Hematopoietic multipotent progenitor cell treated with erythropoietin and hydrocortisone succinate and interleukin-3 and kit ligand, for 6 days (in vitro differentiated cells): ENCODE measurements around the gene ALOX12B.
A peak's percentile ranks its signal among the peaks of the same experiment; 100 is the strongest.

ENCODE experiments used
- DNase-seq: peaks from one replicate; pipeline ENCODE4 v3.0.0-alpha.2; 2015

Gene ALOX12B

DNA sequence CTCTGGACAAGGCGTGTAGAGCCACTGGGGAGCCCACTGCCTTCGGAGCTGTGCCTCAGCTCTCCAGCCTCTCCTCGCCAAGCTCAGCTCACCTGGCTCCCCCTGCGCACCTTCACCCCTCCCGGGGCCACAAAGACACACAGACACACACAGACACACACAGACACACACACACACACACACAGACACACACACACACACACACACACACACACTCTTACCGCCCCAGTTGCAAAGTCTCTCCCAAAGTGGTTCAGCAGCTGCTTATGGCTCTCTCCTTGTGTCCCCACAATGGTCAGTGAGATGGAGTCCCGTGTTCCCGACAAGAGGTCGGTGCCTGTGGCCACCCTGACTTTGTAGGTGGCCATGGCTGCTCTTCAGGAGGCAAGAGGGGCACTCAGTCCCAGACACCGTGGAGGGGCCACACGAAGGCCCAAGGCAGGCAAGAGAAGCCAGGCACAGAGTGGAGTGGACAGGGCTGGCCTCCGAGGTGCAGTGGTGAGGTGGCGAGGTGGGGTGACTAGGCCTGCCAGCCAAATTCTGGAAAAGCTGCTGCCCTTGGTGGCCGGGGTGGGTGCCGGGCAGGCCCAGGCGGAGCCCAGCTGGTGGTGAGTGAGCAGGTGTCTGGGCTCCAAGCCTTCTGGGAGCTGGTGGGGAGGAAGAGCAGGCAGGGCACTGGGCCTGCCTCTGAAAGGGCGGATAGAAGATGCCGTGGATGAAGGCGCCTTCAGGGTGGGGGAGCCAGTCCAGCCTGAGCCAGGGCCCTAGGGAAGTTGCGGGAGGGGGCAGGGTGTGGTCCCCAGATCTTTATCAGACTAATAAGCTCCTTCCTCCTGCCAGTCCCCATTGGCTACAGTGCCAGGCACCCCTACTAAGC lies at the start of gene ALOX12B:
TSS of gene ALOX12B (minus strand) at position 642 of the 877 bp plus-strand sequence. CDS start at position 368, 274 bp downstream.
- DNase-seq = peak; percentile 56

DNA sequence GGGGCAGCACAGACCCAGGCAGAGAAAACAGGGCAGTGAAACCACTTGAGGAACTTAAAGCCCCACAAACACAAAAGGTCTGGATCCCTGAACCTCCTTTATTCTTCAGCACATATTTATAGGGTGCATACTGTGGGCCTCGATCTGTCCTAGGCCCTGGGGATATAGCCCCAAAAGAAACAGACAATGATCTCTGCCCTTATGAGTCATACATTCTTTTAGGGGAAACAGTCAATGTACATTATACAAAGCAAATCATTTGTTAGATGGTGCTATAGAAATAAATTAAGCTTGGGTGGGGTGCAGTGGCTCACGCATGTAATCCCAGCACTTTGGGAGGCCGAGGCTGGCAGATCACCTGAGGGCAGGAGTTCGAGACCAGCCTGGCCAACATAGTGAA lies 46.4 kb upstream of the ALOX12B start:
- DNase-seq = no peak

DNA sequence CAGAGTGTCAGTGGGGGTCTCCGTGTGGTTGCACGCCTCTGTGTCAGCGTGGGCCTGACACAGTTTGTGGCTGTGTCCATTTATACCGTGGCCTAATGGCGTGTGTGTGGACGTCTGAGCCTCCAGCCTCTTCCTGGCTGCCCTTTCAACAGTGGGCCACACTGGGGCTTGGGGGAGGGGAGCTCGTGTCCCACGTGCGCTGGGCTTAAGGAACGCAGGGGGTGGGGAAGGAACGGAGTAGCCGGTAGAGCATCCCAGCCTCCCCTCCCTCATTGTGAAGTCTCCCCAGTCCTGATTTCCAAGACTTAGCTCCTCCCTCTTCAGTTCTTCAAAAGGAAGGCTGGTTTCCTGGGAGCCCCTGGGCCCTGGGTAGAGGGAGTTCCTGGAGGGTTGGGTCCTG lies 45.9 kb upstream of the ALOX12B start:
- no peak for DNase-seq

DNA sequence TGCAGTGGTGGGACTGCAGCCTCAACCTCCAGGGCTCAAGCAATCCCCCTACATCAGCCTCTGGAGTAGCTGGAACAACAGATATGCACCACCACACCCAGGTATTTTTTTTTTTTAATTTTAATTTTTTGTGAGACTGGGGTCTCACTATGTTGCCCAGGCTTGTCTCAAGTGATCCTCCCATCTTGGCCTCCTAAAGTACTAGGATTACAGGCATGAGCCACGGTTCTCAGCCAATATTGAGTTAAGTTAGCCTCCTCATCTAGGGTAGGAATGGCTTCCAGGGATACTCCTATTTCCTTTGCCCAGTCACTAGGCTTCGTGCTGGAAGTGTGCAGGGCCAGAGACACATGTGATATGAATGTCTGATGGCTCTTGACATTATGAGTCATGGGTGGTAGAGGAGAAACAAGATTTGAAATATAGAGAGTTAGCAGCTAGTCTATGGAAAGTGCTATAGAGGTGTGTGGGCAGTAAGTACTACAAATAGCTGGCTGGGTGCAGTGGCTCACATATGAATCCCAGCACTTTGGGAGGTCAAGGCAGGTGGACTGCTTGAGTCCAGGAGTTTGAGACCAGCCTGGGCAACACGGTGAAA lies 44.4 kb upstream of the ALOX12B start:
- DNase-seq = no peak

DNA sequence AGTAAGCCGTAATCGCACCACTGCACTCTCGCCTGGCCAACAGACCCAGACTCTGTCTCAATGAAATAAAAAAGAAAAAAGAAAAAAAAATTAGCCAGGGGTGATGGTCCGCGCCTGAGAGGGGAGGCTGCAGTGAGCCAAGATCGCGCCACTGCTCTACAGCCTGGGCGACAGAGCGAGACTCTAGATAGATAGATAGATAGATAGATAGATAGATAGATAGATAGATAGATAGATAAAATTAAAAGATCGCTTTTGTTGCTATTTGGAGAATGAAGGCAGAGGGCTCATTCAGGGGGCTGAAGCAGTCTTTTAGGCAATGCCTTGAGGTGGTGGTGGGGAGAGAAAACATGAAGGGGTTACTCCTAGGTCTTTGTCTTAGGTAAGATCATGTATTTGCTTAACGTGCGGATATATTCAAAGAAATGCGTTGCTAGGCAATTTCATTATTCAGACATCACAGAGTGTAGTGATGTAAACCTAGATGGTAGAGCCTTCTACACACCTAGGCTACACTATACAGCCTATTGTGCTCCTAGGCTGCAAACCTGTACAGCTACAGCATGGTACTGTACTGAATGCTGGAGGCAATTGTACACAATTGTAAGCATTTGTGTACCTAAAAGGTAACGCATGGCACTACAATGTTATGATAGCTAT lies 40.7 kb upstream of the ALOX12B start:
- no peak for DNase-seq

DNA sequence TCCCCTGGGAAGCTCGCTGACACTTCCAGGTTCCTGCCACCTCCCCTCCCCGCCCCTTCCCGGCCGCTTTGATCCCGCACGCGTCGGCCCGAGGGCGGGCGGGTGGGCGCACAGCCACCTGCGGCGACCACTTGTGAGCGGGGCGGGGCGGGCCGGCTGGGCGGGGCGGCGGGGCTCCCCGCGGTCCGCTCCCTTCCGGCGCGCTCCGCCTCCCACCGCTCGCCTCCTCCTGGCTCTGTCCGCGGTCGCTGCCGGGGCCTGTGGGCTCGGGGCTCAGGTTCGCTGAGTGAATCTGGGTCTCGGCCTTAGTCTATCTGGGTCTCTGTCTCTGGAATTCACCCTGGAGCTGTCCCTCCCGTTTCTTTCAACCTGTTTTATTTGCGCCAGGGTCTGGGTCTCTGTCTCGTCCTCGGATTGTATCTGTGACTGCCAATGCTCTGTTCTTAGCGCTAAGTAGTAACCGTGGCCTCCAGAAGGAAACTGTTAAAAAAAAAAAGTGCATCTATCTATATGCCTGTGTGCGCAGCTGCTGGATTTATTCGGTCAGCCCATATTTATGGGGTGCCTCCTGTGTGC lies 39.1 kb upstream of the ALOX12B start:
- peak; percentile 66 for DNase-seq

DNA sequence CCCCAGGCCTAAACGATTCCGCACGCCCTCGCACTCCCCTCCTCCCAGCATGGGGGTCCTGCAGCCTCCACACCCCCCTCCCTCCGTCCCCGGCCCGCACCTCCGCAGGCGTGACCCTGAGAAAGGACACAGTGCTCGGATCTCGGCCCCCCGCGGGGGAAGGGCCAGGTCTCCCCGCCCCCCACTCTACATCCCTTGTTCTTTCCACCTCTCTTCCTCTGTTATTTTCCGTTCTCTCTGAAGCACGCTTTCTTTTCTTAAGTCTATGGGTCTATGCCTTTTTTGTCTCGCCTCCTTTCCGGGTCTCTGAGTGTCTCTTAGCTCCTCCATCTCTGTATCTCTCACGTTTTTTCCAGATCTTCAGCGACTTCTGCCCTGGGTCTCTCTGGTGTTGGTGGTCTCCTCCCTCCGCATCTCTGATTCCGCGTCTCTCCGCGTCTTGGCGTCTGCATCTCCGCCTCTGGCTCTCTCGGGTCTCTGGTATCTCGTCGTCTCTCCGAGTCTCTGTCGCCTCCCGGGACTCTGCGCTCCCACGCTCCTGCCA lies 38.5 kb upstream of the ALOX12B start:
- peak; percentile 56 for DNase-seq

DNA sequence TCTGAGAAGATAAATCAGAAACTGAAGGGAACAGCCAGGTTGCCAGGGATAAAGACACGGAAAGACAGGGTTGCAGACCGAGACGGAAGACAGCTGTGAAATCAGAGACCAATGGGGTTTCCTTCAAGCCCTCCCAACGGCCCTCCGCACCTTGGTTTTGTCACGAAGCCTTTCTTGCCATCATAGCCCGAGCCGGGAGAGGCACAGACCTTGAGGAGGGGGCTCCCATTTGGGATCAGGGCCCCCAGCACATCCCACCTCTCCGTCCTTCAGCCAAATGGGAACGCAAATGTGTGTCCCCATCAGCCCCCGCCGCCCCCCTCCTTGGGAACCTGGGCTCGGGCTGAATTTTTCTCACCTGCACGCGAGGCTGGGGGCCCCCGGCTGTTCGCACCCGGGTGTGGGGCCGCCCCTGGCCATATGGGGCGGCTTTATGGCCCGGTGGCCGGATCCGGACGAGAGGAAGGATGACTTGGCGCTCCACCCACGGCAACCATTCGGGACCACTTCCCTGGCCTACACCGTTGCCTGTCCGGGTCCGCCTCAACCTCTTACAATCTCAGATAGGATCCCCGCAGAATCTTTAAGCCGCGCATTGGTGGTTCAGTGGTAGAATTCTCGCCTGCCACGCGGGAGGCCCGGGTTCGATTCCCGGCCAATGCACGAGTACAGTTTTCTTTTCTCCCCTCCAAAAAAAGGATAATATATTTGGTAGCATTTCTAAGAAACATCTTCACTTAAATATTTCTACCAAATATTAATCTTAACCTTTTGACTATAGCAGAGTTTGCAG lies 37.8 kb upstream of the ALOX12B start:
- peak; percentile 83 for DNase-seq

DNA sequence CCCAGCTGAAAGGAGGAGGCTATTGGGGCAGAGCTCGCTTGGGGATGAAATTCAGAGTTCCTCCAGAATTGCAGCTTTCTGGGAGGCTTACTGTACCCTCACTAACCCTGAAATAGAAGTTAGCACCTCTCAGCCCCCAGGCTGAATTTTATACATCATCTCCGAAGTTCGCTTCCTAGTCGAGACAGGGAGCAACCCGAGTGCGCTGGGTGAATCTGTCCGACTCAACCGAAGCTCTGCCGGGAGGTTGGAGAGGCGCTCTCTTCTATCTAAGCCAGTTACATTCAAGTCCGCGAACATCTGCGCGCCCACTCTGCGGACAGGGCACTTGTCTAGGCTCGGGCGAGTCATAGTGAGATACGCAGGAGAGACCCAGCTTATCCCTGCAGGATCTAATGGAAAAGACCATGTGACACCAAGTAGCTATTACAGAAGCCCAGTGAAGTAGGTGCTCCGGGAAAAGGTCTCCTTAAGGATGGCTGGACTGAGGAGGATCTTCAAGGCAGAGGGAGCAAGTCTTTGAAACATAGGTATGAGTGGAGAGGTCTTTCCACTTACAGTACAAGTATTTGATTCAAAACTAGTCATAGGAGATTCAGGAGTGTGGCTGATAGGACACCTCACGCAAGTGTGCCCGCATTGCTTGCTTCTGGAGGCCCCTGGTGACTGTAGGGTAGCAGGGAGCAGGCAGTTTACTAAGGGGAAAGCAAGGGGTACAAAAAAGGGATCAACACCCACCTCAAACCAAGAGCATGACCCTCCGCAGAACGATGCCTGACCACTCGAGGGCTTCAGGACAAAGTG lies 37.0 kb upstream of the ALOX12B start:
- DNase-seq = peak; percentile 59

DNA sequence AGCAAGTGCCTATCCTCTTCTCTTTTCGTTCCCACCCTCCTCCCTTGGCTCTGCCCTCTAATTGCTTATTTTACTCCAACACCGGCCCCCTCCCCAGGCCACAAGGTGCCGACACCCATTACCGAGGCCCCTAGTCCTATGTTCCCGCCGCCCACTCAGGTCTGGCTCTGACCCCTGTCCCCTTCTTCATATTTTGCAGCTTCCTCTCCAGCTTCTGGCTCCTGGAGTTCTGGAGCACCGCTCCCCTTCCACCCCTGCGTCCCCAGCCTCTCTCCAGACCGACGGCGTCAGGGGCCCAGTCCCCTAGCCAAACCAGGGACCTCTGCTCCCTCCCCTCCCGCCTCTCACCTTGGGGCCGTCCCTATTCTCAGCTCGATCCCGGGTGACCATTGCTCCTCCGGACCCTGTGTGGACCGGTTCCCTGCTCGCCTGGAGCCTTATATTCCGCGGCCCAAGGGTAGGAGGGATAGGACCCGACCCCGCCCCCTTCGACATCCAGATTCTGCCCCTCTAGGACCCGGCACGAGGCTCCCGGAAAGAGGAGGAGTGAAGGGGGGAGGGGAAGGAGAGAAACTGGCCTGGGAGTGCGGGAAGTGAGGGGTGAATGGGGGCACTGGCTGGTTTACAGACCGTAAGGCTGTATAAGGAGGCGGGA lies 36.3 kb upstream of the ALOX12B start, which contains the start of gene HES7:
TSS of gene HES7 (minus strand) at position 412 of the 655 bp plus-strand sequence. CDS start at position 390, 22 bp downstream.
- no peak for DNase-seq

DNA sequence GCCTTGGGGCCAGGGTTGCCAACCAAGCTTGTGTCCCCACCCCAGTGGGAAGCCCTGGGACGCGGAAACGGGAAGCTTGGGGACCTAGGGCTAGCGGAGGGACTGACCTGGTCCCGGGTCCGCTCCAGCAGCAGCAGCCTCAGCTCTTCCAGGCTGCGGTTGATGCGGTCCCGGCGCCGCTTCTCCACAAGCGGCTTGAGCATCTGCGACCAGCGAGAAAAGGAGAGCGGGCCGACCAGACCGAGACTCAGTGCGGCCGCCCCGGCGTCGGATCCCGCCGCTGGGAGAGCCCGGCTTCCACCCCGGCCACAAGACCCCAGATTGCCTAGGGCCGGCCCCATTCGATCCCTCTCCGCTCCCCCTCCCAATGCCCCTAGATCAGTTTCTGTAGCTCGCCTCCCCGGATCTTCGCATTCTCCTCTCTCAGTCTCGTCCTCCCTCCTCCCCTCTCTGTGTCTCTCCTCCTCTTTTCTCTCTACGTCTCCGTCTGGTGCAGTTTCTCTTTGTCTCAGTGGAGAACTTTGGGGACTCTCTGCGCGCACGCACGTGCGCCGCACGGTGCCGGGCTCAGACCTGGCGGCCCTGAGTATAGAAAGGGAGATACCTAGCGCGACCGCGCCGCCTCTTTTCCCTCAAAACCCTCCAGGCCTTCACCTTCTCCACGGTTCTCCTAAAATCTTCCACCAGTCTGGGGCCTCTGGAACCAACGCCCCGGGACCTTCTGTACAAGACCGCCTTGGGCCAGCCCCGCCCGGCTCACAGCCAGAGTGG lies 35.6 kb upstream of the ALOX12B start:
- peak; percentile 48 for DNase-seq

DNA sequence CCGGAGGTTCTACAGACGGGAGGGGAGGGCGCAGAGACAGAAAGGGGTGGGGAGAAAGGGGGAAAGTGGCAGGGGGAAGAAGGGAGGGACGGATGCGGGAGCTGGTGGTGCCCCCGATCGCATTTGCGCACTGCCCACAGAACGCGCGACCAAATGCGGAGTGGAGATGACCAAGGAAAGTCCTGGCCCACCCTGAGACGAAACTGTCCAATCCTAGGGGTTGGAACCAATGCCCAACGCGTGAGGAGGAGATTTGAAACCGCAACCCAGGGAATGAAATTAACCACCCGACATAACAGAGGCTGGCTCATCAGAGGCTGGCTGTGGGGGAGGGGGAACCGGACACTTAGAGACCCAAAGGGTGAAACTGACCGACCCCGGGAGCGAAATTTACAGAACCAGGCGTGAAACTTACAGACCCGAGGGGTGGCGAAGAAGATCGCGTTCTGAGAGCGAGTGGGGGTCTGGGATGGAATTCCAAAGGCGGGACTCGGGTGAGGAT lies 35.0 kb upstream of the ALOX12B start:
- DNase-seq = peak; percentile 41

DNA sequence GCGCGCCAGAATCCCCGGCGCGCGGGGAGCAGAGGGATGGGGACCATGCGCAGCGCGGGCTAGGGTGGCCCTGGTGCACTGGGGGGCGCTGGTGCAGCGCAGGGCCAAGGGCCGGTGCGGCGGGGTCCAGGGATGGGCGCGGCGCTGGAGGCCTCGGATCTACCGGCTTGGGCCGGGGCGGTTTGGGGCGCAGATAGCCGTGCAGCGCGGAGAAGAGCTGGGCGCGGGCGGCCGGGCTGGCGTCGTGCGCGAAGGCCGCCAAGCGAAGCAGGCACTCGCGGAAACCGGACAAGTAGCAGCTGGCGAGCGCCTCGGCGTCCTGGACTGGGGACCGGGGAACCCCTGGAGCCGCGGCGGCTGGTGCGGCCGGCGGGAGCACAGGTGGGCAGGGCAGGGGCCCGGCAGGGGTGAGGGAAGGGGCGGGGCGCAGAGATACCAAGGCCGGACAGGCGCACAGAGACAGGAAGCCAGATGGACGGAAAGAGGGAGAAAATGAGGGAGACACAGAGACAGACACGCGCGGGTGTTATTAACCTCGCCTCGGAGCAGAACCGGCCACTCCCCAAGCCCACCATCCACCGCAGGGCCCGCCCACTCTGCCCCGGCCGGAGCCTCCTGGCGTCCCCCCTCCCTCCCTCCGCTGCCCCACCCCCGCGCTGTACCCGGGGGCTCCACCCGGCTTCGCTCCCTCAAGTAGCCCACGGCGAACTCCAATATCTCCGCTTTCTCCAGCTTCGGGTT lies 34.3 kb upstream of the ALOX12B start:
- DNase-seq = peak; percentile 80

DNA sequence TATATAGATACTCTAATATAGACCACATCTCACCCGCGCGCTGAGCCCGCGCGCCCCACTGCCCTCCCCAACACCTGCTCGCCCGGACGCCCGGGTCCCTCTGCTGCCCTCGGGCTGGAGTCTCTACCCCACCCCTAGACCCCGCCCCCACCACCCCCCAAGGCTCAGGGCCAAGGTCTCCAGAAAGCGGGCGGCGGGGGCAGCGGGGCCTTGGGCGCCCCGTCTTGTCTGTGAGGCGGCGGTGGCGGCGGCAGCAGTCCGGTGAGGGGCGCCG lies 33.8 kb upstream of the ALOX12B start:
- DNase-seq = no peak

DNA sequence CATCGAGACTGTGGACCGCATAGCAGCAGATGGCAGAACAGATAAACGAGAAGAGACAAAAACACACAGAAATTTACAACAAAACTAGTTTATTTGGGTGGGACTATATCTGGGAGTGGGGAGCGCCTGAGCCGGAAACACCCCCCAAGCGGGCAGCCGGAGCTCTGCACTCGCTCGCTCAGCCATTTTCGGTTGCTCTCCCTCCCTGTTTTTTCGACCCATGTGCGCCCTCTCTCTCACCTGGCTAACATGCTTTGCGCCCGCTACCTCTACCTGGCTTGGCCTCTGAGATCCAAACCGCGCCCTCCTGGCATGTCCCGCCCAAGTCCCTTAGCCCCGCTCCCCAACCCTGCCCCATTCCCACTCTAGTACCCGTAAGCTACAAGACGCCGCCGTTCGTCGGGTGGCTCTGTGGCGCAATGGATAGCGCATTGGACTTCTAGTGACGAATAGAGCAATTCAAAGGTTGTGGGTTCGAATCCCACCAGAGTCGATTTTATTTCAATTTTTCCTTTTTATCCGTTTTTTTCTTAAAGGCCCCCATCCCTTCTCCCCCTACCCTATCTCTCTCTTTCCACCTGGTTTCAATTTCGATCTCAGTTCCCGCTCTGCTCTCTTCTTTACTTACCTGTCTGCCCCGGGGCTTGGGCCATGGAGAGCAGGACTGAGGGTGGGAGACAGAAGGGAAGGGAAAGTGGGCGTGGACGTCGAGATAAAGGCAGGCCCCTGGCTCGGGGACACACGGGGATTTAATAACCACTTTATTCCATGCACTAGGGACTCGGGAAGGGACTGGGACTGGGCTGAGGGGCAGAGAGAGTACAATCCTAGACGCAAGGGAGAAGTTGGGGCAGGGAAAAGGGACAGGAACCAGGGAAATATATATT lies 33.2 kb upstream of the ALOX12B start:
- peak; percentile 87 for DNase-seq

DNA sequence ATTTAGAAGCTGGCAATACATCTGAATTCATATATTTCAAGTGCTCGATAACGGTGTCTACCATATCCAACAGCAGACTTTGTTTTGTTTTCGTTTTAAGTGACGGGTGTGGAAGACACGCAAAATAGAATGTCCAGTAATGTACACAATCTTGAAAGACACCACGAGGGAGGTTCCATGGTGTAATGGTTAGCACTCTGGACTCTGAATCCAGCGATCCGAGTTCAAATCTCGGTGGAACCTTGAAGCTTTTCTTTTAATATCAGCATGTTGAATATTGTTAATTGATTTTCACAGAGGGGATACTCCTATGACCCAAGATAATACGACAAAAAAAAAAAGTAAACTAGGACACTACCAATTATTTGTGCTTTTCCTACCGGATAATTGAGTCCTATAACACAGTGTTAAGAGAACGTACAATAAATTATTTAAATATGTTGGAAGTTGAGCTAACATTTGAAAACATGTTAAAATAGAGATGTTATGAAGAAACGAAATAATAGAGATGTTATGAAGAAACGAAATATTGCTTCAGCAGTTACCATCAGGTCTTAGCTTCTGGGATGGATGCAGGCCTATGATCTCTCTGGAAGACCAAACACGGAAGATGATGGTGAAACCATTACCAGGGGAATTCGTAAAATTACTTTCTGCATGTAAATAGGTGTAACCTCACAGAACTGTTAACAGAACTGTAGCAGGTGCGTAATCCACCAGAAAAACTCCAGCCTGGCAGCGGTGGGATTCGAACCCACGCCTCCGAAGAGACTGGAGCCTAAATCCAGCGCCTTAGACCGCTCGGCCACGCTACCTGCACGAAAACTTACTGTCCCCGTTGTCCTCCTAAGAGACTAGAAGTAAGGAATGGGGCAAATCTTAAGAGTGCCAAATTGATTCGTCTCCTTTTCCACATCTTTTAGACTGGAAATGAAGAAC lies 32.3 kb upstream of the ALOX12B start:
- DNase-seq = peak; percentile 94
